Dermis microvascular lymphatic vessel endothelial cell (primary cell): ENCODE data around the gene CSNK1A1L. TPM values are rescaled to one million over a fixed set of nuclear protein-coding genes. Genes with fewer than 3 reads are reported as not detected.
"Not testable (repeated sequence)": the region's sequence is repeated elsewhere in the genome, so short reads cannot be mapped to it uniquely, and the experiment has no call there.

Experiments
- DNase-seq, 2 donors: peaks; one replicate each; pipeline versions ENCODE4 v3.0.0 to v3.0.0-alpha.2; 2010; ENCODE audit warnings: low read depth in 2 of 2
- total RNA-seq: library from RNA; depleted of rRNA; stranded (reverse); fragments of >200 nt; gene quantifications from 2 replicates; pipeline ENCODE4 v1.2.1, GENCODE V29; 2014

CSNK1A1L gene
- total RNA-seq, 1 donor from 2014 or later, result not detected

- peak; percentile 68 to 93 for DNase-seq
Measured at GRCh38 chr13:37058910-37059847, 46.3 kb downstream of the CSNK1A1L start, which contains the start of gene SUPT20H. SUPT20H (minus strand) TSS chr13:37059688; CDS start chr13:37051490, 8,198 bp downstream.

GRCh38 chr13:37056228-37056627 is 49.2 kb downstream of the CSNK1A1L start:
- DNase-seq, result not testable (repeated sequence)

Other genes with a start within 250 kb of the CSNK1A1L start
- 14.5 and 19.2 TPM in 2 replicates for gene SMAD9, start 185.4 kb downstream of the CSNK1A1L start, total RNA-seq
- gene ALG5, start 106.3 kb downstream of the CSNK1A1L start, total RNA-seq, result 29.8 and 34.4 TPM in 2 replicates
- gene EXOSC8, start 104.9 kb downstream of the CSNK1A1L start, total RNA-seq, result 20.5 and 30.6 TPM in 2 replicates
- gene SUPT20H, start 46.0 kb downstream of the CSNK1A1L start, total RNA-seq, result 26.7 and 33.3 TPM in 2 replicates